ENCODE results near the gene GRIP2.

Gene GRIP2

DNA sequence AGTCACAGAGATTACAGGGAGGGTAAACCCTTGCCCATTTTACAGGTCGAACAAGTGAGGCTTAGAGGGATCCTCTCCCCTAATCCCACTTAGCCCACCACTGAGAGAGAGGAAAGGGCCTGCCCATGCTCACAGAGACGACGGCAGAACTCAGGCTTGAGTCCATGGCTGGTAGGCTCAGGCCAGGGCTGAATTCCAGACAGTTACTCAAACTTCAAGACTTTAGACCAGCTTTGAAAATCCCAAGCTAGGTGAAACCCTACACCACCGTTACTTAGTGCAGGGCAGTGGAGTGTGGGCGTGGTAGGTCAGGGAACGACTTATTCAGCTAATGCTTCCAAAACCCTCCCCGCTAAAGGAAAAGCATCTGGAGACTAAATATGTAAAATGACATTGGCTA, 16.4 kb downstream of the GRIP2 start:
- TF ChIP-seq, protein P1, sequence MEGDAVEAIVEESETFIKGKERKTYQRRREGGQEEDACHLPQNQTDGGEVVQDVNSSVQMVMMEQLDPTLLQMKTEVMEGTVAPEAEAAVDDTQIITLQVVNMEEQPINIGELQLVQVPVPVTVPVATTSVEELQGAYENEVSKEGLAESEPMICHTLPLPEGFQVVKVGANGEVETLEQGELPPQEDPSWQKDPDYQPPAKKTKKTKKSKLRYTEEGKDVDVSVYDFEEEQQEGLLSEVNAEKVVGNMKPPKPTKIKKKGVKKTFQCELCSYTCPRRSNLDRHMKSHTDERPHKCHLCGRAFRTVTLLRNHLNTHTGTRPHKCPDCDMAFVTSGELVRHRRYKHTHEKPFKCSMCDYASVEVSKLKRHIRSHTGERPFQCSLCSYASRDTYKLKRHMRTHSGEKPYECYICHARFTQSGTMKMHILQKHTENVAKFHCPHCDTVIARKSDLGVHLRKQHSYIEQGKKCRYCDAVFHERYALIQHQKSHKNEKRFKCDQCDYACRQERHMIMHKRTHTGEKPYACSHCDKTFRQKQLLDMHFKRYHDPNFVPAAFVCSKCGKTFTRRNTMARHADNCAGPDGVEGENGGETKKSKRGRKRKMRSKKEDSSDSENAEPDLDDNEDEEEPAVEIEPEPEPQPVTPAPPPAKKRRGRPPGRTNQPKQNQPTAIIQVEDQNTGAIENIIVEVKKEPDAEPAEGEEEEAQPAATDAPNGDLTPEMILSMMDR (IDR thresholded peaks at IDR 0.05), result no peak
- Mint-ChIP-seq H3K27ac (no peak overlapping the region), H3K36me3 (ENCODE audit: low read depth) (no peaks in the 10 kb centered on the region), H3K27me3 (ENCODE audit: low read depth, poor library complexity) (no peaks in the 10 kb centered on the region), H3K4me3 (no peak overlapping the region), H3K9me3 (no peaks in the 10 kb centered on the region), H3K4me1 (peaks cover 31% of the 10 kb centered on the region)
- DNase-seq, result no peak

DNA sequence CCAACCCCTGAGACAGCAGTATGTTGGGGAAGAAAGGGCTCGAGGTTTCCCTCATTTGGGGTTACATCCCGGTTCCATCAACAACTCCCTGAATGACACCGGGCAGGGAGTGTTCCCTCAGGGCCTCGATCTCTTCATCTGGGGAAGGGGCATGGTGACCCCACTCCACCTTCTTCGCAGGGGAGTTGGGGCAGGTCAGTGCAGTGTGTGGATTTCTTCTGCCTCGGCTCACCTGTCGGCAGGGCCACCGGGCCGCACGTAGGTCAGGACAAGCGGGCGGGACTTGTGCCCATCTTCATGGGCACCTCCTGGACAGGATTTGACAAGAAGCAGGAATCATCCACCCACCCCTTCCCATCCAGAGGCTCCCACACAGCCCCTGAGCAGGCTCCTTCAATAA, 17.4 kb downstream of the GRIP2 start:
- DNase-seq, result no peak
- no peak overlapping the region for H3K4me3 Mint-ChIP-seq
- H3K9me3 Mint-ChIP-seq, result no peaks in the 10 kb centered on the region
- no peaks in the 10 kb centered on the region for H3K27me3 Mint-ChIP-seq (ENCODE audit: low read depth, poor library complexity)
- H3K4me1 Mint-ChIP-seq, result peaks cover 31% of the 10 kb centered on the region
- no peak overlapping the region for H3K27ac Mint-ChIP-seq
- H3K36me3 Mint-ChIP-seq (ENCODE audit: low read depth), result no peaks in the 10 kb centered on the region
- TF ChIP-seq, protein P1 (IDR thresholded peaks at IDR 0.05), result no peak

DNA sequence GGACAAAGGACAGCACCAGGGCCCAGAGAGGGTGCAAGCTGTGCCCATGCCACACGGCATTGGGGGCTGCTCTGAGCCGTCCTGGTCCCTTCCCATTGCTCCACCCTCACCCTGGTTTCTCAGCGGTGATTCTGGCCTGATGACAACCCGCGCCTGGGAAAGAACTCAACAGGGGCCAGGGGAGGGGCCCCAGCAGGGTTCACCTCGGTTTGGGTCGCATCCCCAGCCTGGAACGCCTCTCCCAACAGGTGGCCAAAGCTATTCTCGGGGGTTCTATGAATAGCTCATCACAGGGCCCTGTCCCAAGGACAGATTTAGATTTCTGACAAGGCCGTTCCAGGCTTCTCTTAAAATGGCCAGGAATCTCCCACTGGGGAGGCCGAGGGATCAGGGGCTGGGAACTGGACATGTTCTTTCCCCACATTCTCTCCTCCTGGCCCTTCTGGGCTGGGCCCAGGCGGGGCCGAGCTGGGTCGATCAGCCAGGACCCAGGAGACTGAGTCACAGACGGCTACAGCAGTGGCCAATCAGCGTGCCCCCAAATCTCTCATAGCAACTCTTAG, 17.9 kb downstream of the GRIP2 start:
- no peaks in the 10 kb centered on the region for H3K9me3 Mint-ChIP-seq
- TF ChIP-seq, protein P1 (IDR thresholded peaks at IDR 0.05), result no peak
- no peak overlapping the region for H3K27ac Mint-ChIP-seq
- H3K4me1 Mint-ChIP-seq, result peaks cover 31% of the 10 kb centered on the region
- no peak overlapping the region for H3K4me3 Mint-ChIP-seq
- DNase-seq, result no peak
- no peaks in the 10 kb centered on the region for H3K27me3 Mint-ChIP-seq (ENCODE audit: low read depth, poor library complexity)
- H3K36me3 Mint-ChIP-seq (ENCODE audit: low read depth), result no peaks in the 10 kb centered on the region

DNA sequence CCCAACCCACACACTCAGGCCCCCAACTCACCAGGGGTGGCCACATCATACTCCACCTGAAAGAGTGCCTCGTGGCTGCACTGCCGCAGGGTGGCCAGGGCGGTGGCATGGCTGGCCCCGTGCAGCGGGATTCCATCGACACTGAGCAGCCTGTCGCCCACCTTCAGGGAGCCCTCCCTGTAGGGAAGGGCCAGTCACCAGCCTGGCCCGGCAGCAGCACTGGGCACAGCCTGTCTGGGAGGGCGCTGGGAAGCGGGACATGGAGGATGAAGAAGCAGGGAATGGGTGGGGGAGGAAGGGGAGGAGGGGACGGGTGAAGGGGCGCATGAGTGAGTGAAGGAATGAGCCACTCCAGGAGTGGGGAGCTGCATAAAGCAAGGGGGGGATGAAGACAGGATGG, 18.5 kb downstream of the GRIP2 start:
- Mint-ChIP-seq H3K4me1 (peaks cover 30% of the 10 kb centered on the region), H3K4me3 (no peak overlapping the region), H3K27me3 (ENCODE audit: low read depth, poor library complexity) (no peaks in the 10 kb centered on the region), H3K36me3 (ENCODE audit: low read depth) (no peaks in the 10 kb centered on the region), H3K9me3 (no peaks in the 10 kb centered on the region), H3K27ac (no peak overlapping the region)
- TF ChIP-seq, protein P1 (IDR thresholded peaks at IDR 0.05), result no peak
- DNase-seq, result no peak

DNA sequence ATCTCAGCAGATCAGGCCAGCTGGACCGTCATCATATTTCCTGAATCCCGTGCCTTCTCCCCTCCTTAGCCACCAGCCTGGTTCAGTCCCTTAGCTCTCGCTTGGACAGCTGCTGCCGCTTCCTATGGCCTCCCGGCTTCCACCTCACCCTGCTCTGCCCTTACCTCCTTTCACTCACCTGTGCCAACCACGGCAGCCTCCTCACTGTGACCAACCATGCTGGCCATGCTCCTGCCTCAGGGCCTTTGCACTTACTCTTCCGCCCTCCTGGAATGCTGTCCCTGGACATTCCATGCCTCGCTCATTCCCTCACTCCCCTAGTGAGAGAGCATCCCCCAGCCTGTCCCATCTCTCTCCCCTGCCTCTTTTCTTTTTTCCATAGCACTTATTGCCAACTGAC, 19.2 kb downstream of the GRIP2 start:
- TF ChIP-seq, protein P1 (IDR thresholded peaks at IDR 0.05), result no peak
- DNase-seq, result no peak
- H3K27me3 Mint-ChIP-seq (ENCODE audit: low read depth, poor library complexity), result no peaks in the 10 kb centered on the region
- H3K27ac Mint-ChIP-seq, result peak overlapping the region; percentile 46
- no peaks in the 10 kb centered on the region for H3K9me3 Mint-ChIP-seq
- H3K4me1 Mint-ChIP-seq, result peaks cover 24% of the 10 kb centered on the region
- H3K4me3 Mint-ChIP-seq, result no peak overlapping the region
- no peaks in the 10 kb centered on the region for H3K36me3 Mint-ChIP-seq (ENCODE audit: low read depth)

DNA sequence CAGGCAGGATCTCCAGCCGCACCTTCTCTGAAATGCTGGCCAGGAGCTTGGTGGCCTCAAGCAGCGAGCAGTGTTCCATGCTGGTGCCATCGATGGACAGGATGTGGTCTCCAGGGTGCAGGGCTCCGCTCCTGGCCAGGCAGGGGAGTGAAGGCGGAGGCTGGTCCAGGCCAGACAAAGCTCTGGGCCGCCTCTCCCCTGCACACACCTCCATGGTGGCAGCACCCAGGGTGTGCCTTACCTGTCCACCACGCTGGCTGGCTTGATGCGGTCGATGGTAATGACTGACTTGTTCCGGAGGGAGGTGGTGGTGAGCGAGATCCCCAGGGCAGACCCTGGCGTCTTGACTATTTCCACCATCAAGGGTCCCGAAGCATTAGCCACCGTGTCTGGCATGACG, 20.0 kb downstream of the GRIP2 start:
- Mint-ChIP-seq H3K9me3 (no peaks in the 10 kb centered on the region), H3K27me3 (ENCODE audit: low read depth, poor library complexity) (no peaks in the 10 kb centered on the region), H3K4me3 (no peak overlapping the region), H3K27ac (no peak overlapping the region), H3K36me3 (ENCODE audit: low read depth) (no peaks in the 10 kb centered on the region), H3K4me1 (peaks cover 22% of the 10 kb centered on the region)
- TF ChIP-seq, protein P1 (IDR thresholded peaks at IDR 0.05), result no peak
- DNase-seq, result no peak
